H9 (cell line): ENCODE data around the gene SLC26A9. TPM values are rescaled to one million over a fixed set of nuclear protein-coding genes. Genes with fewer than 3 reads are reported as not detected.

ENCODE experiments used
- DNase-seq: peaks from one replicate; pipeline ENCODE4 v3.0.0-alpha.2; 2017
- H2AFZ ChIP-seq: one replicate; pipeline ENCODE4 v1.6.1; 2013; ENCODE audit warnings: mild to moderate bottlenecking, low read length, control low read depth, moderate library complexity
- H2AK5ac ChIP-seq: 2 replicates; pipeline ENCODE4 v1.6.1; 2013; ENCODE audit warnings: low read length, control low read depth, mixed read lengths; ENCODE audit not compliant: insufficient read length
- H2BK120ac ChIP-seq: one replicate; pipeline ENCODE4 v1.6.1; 2013; ENCODE audit warnings: low read depth, mild to moderate bottlenecking, low read length, control low read depth, inconsistent platforms; ENCODE audit not compliant: poor library complexity, severe bottlenecking
- H2BK12ac ChIP-seq: 2 replicates; pipeline ENCODE4 v1.6.1; 2013; ENCODE audit warnings: low read length, control low read depth, mixed read lengths, low read depth; ENCODE audit not compliant: insufficient read length
- H2BK15ac ChIP-seq: 2 replicates; pipeline ENCODE4 v1.6.1; 2013; ENCODE audit warnings: low read depth, low read length, control low read depth
- H2BK20ac ChIP-seq: one replicate; pipeline ENCODE4 v1.6.1; 2013; ENCODE audit warnings: low read depth, mild to moderate bottlenecking, low read length, control low read depth, inconsistent platforms; ENCODE audit not compliant: poor library complexity, severe bottlenecking
- H2BK5ac ChIP-seq: 2 replicates; pipeline ENCODE4 v1.6.1; 2013; ENCODE audit warnings: low read length, control low read depth, mixed read lengths; ENCODE audit not compliant: insufficient read length
- H3K14ac ChIP-seq: 2 replicates; pipeline ENCODE4 v1.6.1; 2013; ENCODE audit warnings: low read length, control low read depth; ENCODE audit not compliant: insufficient read depth
- H3K18ac ChIP-seq: 2 replicates; pipeline ENCODE4 v1.6.1; 2013; ENCODE audit warnings: low read depth, mild to moderate bottlenecking, mixed read lengths, low read length, control low read depth; ENCODE audit not compliant: insufficient read length
- H3K23ac ChIP-seq: 2 replicates; pipeline ENCODE4 v1.6.1; 2013; ENCODE audit warnings: low read length, control low read depth, mixed read lengths, low read depth; ENCODE audit not compliant: insufficient read length
- H3K23me2 ChIP-seq: 2 replicates; pipeline ENCODE4 v1.6.1; 2013; ENCODE audit warnings: low read depth, mild to moderate bottlenecking, mixed read lengths, low read length, control low read depth; ENCODE audit not compliant: insufficient read length, poor library complexity, severe bottlenecking
- H3K27ac ChIP-seq: 2 replicates; pipeline ENCODE4 v1.5.1; 2013; ENCODE audit warnings: low read length, control low read depth, mixed read lengths, low read depth; ENCODE audit not compliant: insufficient read length
- H3K27me3 ChIP-seq: 2 replicates; pipeline ENCODE4 v1.6.1; 2013; ENCODE audit warnings: low read length, control low read depth, inconsistent platforms; ENCODE audit not compliant: insufficient read depth
- H3K4ac ChIP-seq: 2 replicates; pipeline ENCODE4 v1.6.1; 2013; ENCODE audit warnings: low read depth, mild to moderate bottlenecking, control low read depth, inconsistent platforms, low read length, moderate library complexity
- H3K4me1 ChIP-seq: 2 replicates; pipeline ENCODE4 v1.6.1; 2013; ENCODE audit warnings: low read length, control low read depth, inconsistent platforms; ENCODE audit not compliant: insufficient read depth
- H3K4me2 ChIP-seq: 2 replicates; pipeline ENCODE4 v1.6.1; 2013; ENCODE audit warnings: low read length, control low read depth, mixed read lengths; ENCODE audit not compliant: insufficient read length, insufficient read depth
- H3K56ac ChIP-seq: 2 replicates; pipeline ENCODE4 v1.6.1; 2013; ENCODE audit warnings: low read depth, mild to moderate bottlenecking, mixed read lengths, low read length, control low read depth; ENCODE audit not compliant: insufficient read length
- H3K79me1 ChIP-seq: 2 replicates; pipeline ENCODE4 v1.6.1; 2013; ENCODE audit warnings: low read depth, mild to moderate bottlenecking, moderate library complexity, low read length, control low read depth, inconsistent platforms; ENCODE audit not compliant: insufficient read depth, poor library complexity, severe bottlenecking
- H3K79me2 ChIP-seq: 2 replicates; pipeline ENCODE4 v1.6.1; 2013; ENCODE audit warnings: low read length, control low read depth, inconsistent platforms; ENCODE audit not compliant: insufficient read depth
- H3K9ac ChIP-seq: 2 replicates; pipeline ENCODE4 v1.6.1; 2013; ENCODE audit warnings: low read length, control low read depth, mixed read lengths; ENCODE audit not compliant: insufficient read length; ENCODE audit errors: extremely low read depth
- H3K9me3 ChIP-seq: one replicate; pipeline ENCODE4 v1.6.1; 2013; ENCODE audit warnings: low read depth, low read length, inconsistent platforms; ENCODE audit not compliant: control insufficient read depth
- H3T11ph ChIP-seq: one replicate; pipeline ENCODE4 v1.6.1; 2013; ENCODE audit warnings: mild to moderate bottlenecking, low read length, control low read depth, inconsistent platforms
- H4K20me1 ChIP-seq: one replicate; pipeline ENCODE4 v1.6.1; 2013; ENCODE audit not compliant: control insufficient read depth, insufficient read length, insufficient read depth
- H4K5ac ChIP-seq: 2 replicates; pipeline ENCODE4 v1.6.1; 2013; ENCODE audit warnings: low read depth, mild to moderate bottlenecking, mixed read lengths, low read length, control low read depth; ENCODE audit not compliant: insufficient read length
- H4K8ac ChIP-seq: replicated peaks from 2 replicates; pipeline ENCODE4 v1.6.1; 2013; ENCODE audit warnings: low read length, control low read depth, mixed read lengths, low read depth; ENCODE audit not compliant: insufficient read length
- H4K91ac ChIP-seq: 2 replicates; pipeline ENCODE4 v1.6.1; 2013; ENCODE audit warnings: low read depth, mild to moderate bottlenecking, moderate library complexity, mixed read lengths, low read length, control low read depth; ENCODE audit not compliant: insufficient read length
- H3K27ac Mint-ChIP-seq, 3 experiments: 2 replicates in 2 of 3; 3 replicates in 1 of 3; pipeline ENCODE4 v1.8.0; 2020 to 2021; ENCODE audit warnings: mixed read lengths in 3 of 3, mild to moderate bottlenecking in 1 of 3, moderate library complexity in 1 of 3
- H3K27me3 Mint-ChIP-seq: 2 replicates; pipeline ENCODE4 v1.8.0; 2021; ENCODE audit warnings: low read depth, mild to moderate bottlenecking, moderate library complexity, mixed read lengths
- H3K36me3 Mint-ChIP-seq, 3 experiments: 2 replicates in 2 of 3; 3 replicates in 1 of 3; pipeline ENCODE4 v1.8.0; 2020 to 2021; ENCODE audit warnings: low read depth in 3 of 3, mixed read lengths in 3 of 3; ENCODE audit not compliant: insufficient read depth in 1 of 3
- H3K4me1 Mint-ChIP-seq, 2 experiments: 2 replicates each; pipeline ENCODE4 v1.8.0; 2020; ENCODE audit warnings: mixed read lengths in 2 of 2
- H3K4me3 Mint-ChIP-seq, 2 experiments: 2 replicates in 1 of 2; 3 replicates in 1 of 2; pipeline ENCODE4 v1.8.0; 2020 to 2021; ENCODE audit warnings: mild to moderate bottlenecking in 2 of 2, mixed read lengths in 2 of 2, moderate library complexity in 1 of 2
- H3K9me3 Mint-ChIP-seq, 2 experiments: 2 replicates in 1 of 2; 3 replicates in 1 of 2; pipeline ENCODE4 v1.8.0; 2020; ENCODE audit warnings: mild to moderate bottlenecking in 2 of 2, mixed read lengths in 2 of 2, moderate library complexity in 1 of 2
- WGBS: extraction: QIAGEN DNeasy Blood & Tissue Kit; methylation state at CpG from one replicate; pipeline ENCODE4 v1.1.7; 2013; ENCODE audit warnings: missing lambda C conversion rate, low lambda C conversion rate, mixed read lengths; ENCODE audit not compliant: insufficient read length; ENCODE audit errors: extremely low coverage; 5-methylcytosine and 5-hydroxymethylcytosine counted together
- total RNA-seq: library from RNA; stranded (reverse); gene quantifications from 2 replicates; pipeline ENCODE4 v1.2.1, GENCODE V29; 2021
- TF ChIP-seq, protein P1 (sequence below): fragments of 200-600 bp; sonication (generic); conservative IDR thresholded peaks from 3 replicates; pipeline ENCODE4 v1.8.0; 2021; ENCODE audit warnings: antibody characterized with exemption, mild to moderate bottlenecking

Gene SLC26A9
- total RNA-seq, 1 experiment from 2014 or later = not detected

DNA sequence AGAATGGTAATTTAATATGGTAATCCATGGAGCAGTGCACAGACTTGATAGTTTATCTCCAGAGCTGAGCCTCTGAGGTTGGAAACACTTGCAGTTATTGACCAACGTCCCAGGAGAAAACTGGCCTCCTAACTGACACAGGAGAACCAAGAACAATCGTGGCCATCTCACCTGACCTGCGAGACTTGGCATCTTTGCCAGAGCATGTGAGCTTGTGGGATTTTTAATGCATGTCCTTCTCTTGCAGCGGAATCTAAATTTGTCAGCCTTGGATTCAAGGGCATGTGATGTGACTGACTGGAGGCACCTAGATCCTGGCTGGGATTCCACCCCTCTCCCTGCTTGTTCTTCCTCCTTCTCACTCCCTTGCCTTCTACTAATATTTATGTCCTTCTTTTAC is 27.8 kb upstream of the SLC26A9 start:
- Histone ChIP-seq H3K27me3 (no peaks in the 10 kb centered on the region), H3K56ac (no peak overlapping the region), H2BK15ac (no peak overlapping the region), H3K23me2 (no peaks in the 10 kb centered on the region), H3K4ac (no peak overlapping the region), H3K79me1 (no peaks in the 10 kb centered on the region), H2BK120ac (no peak overlapping the region), H3K4me1 (no peaks in the 10 kb centered on the region), H4K8ac (no peak overlapping the region), H3K18ac (no peak overlapping the region), H2BK12ac (no peak overlapping the region), H4K5ac (no peak overlapping the region), H4K91ac (no peak overlapping the region), H3K9me3 (no peaks in the 10 kb centered on the region), H3K9ac (no peak overlapping the region), H2BK5ac (no peak overlapping the region), H3K23ac (no peak overlapping the region), H2AFZ (no peak overlapping the region), H3K4me2 (no peak overlapping the region), H2BK20ac (no peak overlapping the region), H4K20me1 (peaks cover 3% of the 10 kb centered on the region), H3T11ph (no peak overlapping the region), H3K79me2 (no peaks in the 10 kb centered on the region), H2AK5ac (no peak overlapping the region), H3K14ac (no peak overlapping the region), H3K27ac (no peak overlapping the region)
- Mint-ChIP-seq H3K27ac (no peak overlapping the region), H3K36me3 (peaks cover 0 to 1% (median 0%) of the 10 kb centered on the region in 3 experiments; a peak in 3 of 7 replicates), H3K4me3 (no peak overlapping the region), H3K27me3 (no peaks in the 10 kb centered on the region), H3K4me1 (peaks cover 0 to under 1% of the 10 kb centered on the region in 2 experiments; a peak in 1 of 4 replicates), H3K9me3 (peaks cover 4 to 16% of the 10 kb centered on the region in 2 experiments; a peak in 3 of 5 replicates)
- no CpG with 5 or more reads among the region's 4 CpGs for WGBS
- TF ChIP-seq, protein P1, sequence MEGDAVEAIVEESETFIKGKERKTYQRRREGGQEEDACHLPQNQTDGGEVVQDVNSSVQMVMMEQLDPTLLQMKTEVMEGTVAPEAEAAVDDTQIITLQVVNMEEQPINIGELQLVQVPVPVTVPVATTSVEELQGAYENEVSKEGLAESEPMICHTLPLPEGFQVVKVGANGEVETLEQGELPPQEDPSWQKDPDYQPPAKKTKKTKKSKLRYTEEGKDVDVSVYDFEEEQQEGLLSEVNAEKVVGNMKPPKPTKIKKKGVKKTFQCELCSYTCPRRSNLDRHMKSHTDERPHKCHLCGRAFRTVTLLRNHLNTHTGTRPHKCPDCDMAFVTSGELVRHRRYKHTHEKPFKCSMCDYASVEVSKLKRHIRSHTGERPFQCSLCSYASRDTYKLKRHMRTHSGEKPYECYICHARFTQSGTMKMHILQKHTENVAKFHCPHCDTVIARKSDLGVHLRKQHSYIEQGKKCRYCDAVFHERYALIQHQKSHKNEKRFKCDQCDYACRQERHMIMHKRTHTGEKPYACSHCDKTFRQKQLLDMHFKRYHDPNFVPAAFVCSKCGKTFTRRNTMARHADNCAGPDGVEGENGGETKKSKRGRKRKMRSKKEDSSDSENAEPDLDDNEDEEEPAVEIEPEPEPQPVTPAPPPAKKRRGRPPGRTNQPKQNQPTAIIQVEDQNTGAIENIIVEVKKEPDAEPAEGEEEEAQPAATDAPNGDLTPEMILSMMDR = no peak
- no peak for DNase-seq
